NCI-H2029 (cell line): ENCODE measurements around the gene G6PC3.
A peak's percentile ranks its signal among the peaks of the same experiment; 100 is the strongest.
"Not testable (repeated sequence)": the region's sequence is repeated elsewhere in the genome, so short reads cannot be mapped to it uniquely, and the experiment has no call there.

Experiments
- DNase-seq: peaks from one replicate; lab custom pipeline; 2025; lab: John Stamatoyannopoulos, UW

The G6PC3 gene

DNA sequence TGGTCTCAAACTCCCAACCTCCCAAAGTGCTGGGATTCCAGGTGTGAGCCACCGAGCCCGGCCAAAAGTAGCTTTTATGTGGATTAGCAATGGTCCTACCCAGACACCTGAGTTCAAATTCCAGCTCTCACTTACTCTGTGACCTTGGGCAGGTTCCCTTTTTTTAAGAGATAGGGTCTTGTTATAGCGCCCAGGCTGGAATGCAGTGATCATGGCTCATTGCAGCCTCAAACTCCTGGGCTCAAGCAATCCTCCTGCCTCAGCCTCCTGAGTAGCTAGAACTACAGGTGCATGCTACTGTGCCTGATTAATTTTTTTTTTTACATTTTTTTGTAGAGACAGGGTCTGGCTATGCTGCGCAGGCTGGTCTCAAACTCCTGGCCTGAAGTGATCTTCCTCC lies 36.3 kb downstream of the G6PC3 start:
- no peak for DNase-seq

DNA sequence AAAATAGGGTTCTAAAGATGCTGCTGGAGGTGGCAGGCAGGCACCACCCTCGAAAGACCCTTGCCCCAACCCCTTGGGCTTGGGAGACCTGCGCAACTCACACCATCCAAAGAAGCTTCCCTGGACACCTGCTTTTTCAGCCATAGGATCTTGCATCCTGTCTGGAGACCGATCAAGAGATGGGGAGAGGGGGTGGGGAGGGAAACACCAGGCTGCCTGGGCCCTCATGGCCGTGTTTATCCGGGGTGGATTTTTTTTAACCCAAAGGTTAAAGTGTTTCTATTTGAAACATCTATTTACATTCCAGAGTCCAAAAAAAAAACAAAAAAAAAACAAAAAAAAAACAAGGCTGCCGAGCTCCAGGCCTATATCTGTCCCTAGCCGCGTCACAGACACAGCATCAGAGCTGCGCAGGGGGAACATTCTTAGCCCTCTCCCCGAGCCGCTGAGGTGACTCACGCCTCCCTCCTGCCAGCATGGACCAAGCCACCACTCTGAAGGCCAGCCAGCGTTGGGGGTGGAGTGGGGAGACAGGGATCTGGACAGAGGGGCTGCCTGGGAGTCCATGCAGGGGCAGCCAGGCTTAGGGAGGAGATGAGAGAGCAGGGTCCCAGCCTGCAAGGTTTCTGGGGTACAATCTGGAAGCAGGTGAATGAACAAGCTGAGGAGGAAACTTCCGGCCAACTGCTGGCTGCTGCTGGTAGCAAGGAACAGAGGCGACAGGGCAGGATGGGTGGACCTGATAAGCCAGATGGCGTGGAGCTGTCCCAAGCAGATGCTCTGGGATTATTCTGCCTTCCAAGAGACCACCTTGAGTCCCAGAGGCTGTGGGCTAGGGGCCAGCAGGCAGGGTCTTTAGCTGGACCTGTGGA lies 38.1 kb downstream of the G6PC3 start:
- DNase-seq, result no peak

DNA sequence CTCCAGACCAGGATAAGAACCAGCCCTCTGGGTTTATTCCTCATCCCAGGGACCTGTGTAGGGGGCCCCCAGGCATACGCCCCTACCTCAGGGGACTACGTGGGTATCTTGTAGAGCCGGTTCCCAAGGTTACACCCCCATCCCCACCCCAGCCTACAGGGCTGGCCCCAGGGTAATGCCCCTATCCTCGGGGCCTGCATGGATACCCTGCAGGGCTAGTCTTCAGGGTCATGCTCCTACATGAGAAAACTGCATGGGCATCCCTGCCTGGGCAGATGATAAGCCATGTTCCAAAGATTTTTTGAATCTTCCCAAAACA lies 38.7 kb downstream of the G6PC3 start:
- DNase-seq, result no peak

DNA sequence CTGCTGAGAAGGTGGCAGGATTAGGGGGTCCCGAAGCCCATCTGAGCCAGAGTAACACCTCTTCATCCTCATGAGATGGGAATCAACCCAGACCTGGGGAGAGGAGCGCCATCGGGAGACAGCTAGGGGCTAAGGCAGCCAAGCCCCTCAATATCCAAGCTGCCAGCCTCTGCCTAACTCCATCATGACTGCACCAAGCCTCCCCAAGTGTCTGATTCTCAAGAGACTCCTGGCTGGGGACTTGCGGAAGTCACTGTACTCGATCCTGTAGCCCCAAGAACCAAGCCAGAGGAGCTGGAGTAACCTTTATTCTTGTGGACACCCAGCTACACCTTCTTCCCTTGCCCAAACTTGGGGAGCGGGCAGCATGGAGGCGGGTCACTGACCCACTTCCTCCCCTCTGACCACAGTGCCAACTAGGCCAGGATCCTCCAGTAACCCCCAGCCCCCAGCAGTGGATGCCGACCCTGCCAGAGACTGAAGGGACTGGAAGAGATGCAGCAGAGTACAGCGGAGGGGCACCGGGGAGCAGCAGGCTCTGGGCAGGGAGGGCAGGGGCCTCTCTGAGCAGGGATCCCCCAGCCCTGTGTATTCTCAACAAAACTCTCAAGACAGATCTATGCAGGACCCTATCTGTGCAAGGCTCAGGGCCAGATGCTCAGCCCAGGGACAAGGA lies 39.6 kb downstream of the G6PC3 start:
- DNase-seq, result no peak

DNA sequence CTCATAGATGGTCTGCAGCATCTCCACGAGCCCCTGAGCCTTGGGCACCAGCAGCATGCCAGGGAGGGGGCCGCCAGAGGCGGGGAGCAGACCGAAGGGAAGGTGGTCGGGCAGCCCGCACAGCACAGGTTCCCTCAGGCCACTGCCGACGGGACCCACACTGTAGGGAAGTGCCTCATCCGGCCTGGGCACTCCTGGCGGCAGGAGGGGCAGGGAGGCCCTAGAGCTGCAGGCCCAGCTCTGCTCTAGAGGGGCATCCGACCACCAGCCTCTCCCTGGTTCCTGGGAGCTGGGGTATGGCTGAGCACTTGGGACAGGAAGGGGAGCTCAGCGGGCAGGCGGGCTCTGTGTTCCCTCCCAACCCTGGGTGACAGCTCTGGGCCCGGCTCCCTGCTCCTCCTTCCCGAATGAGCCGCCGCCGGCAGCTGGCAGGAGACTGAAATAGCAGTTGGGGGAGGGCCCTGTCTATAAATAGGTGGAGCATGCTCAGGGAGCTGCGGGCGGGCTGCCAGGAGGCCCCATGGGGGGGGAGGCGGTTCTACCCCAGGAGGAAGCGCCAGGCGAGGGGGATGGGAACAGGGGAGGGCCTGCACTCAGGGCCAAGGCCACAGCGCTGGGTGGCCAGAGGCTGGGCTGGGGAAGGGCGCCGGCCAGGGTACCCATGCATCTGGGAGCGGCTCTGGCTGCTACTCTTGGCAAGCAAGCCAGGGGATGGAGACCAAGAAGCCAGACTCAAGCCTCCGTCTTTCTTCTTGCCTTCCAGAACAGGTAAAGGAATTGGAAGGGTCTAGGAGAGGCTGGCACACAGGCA lies 40.5 kb downstream of the G6PC3 start:
- DNase-seq, result peak; percentile 88

DNA sequence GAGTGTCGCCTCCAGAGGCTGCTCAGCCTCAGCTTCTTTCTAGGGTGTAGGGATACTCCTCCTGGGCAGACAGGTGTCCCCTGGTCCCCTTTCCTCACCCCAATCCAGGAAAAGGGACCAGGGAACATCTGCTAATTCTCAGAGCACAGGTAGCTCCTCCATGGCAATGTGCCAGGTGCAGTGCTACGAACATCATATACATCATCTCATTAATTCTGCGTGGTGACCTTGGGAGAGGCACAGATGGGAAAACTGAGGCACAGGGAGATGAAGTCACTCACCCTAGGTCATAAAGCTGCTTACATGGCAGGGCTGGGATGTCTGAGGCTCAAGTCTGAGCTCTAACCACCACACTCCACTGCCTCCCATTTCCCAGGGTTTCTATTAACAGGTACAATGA lies 41.2 kb downstream of the G6PC3 start:
- DNase-seq, result no peak

DNA sequence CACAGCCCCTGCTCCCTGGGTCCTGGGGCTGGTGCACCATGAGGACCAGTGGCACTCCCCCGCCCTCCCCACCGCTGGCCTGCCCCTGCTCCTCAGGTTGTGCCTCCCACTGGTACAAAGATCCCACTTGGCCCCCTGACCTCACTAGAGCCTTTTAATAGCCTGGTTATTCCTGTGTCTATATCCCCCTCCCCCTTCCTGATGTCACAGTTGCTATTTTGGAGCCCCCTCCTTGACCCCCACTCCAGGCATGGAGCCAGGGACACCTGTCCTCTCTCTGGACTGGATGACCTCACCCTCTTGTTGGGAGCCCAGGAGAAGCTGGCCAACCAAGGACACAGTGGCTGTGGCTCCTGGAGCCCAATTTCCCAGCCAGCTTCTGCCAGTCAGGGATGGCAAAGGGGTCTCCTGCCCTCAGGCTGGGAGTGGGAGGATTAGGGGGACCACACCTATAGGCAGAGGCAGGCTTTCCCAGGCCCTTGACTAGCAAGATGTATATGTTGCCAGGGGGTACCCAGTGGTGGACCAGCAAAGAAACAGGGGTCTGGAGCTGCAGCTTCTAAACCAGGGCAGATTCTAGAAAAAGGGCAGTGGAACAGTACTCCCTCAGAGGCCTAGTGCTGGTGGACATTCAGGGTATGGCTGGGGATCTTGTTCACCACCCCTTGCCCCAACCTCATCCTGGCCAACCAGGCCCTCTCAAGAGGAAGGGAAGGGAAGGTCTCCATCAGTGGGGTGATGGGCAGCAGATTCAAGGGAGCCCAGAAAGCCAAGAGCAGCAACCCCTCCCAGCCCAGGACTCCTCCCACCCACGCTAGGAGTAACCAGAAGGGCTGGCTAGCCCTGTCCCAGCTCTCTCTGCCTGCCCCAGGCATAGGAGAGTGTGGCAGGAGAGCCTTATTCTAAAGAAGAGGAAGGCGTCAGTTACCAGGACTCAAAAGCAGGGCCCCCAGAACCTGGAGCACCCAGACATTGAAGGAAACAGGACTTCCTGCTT lies 42.0 kb downstream of the G6PC3 start:
- peak; percentile 24 for DNase-seq

DNA sequence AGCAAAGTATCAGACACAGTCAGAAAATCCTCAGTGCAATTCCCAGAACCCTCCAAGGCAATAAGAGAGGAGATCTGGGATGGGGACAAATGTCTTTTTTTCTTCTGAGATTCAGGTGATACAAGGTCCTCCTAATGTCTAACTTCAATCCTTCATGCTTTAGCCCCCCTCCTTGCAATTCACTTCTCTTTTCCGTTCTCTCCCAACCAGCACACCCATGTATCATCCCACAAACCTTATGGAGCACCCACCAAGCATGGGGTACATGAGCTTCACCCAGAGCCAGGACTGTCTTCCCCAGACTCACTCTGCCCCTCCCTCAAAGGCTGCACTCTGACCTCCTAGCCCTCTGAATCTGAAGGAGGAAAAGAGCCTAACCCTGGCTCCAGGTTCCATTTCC lies 42.8 kb downstream of the G6PC3 start:
- DNase-seq, result no peak

DNA sequence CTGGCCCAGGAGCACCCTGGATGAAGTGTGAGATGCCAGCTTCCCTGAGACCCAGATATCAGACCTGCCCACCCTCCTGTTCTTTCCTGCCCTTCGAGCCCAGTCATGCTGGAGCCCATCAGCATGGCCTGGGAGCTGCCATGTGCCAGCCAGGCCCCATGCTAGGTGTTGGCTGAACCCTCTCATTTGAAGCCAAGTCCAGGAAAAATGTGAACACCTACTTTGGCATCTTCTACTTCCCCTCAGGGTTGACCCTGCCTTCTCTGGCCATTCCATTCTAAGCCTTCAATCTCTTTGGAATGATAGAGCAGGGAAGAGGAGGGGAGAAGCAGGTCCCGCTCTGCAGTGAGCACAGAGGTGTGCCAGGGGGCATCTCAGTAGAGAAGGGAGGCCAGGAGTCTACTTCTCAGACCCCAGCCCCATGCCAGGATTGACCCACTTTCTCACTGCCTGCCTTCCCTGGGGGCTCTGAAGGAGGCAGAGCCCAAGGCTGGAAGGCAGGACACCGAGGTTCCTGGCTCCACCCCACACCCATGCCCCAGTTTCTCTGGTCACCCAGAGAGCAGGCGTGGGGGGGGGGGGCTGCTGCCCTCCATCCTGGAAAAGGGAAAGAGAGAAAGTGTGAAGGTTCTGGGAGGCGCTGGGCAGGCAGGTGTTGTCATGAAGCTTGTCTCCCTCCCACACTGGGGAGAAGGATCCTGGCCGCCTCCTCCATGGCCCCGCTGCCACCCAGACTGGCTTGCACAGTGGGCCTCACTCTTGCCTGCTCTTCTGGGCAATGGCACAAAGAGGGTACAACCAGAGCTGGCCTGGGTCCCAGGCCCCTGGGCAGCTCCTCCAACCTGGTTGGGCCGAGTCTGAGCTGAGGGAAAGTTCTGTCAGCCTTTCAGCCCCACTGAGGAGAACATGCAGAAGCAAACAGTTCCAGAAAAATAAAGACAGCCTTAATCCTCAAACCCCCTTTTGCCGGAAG lies 43.6 kb downstream of the G6PC3 start:
- DNase-seq, result no peak

DNA sequence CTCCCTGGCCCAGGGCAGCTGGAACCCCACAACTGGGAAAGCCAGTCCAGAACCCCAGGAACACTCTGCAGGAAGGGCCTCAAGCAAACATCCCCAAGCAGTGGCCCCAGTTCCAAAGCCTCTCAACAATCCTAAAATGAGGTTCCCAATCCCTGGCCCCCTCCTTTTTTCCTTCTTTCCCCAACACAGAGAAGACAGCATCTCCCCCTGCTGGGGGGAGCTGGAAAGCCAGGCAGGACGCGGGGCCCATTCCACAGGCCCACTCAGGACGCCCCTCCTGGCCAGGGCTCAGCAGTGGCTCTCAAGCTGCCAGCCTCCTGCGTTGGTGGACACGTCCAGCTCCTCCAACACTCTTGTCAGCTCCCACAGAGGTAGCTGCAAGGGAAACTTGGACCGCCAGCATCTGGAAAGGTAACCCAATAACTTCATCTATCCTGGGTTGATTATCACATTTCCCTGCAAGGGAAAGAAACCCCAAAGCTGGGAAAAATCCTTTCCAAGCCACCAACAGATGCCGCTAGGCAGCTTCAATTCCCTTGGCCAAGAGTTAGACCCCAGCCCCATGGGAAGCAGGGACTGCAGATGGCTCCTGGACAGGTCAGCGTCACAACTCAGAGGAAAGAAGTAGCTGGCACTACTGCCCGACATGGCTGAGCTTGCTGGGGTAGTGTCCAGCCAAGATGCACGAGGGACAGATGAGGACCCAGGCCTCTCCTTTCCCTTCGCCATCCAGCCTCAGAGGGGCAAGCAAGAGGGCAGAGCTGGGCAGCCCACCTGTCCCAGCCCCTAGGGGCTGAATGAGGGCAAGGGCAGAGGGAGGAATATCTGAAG lies 45.3 kb downstream of the G6PC3 start:
- DNase-seq, result no peak

DNA sequence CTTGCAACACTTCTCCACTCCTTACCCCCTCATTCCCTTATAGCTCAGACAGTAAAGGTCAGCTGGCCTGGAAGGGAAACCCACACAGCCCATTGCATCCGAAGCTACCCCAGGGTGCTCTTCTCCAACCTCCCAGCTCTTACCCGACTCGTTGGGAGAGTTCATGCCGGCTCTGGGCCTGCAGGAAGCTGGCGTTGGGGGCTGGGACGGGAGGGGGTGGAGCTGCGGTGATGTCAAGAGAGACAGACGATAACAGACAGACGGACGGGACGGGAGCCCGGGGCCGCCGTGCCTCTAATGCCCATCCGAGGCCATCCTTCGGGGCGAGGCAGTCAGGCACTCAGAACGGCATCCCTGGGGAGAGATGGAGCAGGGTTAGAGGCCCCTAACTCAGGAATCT lies 46.8 kb downstream of the G6PC3 start:
- no peak for DNase-seq

DNA sequence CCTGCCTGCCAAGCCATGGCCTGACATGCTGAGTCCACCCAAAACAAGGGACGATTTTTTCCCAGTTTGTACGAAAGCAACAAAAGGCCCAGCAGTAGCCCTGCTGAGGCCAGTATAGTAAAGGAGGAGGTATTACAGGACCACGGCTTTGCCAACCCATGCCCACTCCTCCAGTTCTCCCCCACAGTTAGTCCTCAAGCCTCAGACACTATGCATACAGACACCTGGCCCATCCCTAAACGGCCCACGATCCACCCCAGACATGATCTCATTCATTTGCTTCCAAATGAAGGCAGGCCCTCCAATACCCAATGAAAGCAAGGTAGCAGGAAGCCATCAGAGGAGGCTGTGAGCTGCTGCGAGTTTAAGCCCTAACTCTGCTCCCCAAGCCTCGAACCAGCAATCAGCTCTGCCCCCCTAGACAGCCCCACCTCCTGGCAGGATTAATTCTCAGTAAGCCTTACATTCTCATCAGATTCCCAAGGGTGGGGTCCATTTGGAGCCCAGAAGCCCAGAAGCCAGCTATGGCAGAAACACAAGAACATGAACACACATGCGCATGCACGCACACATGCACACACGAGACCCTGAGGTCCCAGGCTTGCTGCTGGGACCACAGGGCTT lies 48.0 kb downstream of the G6PC3 start:
- no peak for DNase-seq

DNA sequence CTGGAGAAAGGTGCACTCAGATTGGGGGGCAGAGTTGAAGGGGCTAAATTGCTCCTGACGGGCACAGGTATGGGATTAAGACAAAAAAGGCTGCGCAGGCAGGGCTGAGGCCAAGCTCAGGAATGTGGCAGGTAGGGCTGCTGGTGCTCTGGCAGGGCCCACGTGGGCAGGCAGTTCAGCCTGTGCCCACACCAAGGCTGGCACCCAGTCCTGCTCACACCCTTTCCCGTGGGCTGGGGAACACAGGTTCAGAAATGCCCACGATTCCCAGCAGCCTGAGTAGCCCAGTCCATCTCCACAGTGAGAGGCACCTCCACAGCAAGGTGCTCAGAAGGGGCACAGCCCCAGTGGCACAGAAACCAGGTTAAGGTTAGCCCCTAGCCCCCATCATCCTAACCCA lies 48.5 kb downstream of the G6PC3 start:
- no peak for DNase-seq

DNA sequence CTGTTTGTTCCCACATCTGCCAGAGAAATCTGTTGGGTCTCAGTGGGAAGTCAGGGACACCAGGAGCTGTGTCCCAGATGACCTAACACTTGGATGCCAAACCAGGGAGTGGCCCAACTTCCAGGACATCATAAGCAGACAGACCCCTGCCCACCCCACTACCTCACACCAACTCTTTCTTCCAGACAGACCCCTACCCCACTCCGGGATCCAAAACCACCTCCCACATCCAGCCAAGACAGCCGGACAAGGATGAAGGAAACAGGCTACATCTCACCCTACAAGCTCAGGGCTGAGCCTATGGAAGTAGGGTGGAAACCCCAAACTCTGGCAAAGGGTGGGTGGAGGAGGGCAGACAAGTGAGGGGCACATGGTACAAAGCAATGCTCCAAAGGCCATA lies 49.3 kb downstream of the G6PC3 start:
- no peak for DNase-seq

DNA sequence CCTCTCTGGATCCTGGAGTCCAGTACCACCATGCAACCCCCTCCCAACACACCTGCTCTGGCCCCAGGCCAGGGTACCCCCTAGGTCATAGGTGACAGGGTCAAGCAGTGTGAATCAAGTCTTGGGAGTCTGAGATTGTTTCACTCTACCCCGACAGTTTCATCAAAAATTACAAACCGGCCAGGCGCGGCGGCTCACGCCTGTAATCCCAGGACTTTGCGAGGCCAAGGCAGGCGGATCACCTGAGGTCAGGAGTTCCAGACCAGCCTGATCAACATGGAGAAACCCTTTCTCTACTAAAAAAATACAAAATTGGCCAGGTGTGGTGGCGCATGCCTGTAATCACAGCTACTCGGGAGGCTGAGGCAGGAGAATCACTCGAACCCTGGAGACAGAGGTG lies 49.7 kb downstream of the G6PC3 start:
- DNase-seq, result not testable (repeated sequence)

DNA sequence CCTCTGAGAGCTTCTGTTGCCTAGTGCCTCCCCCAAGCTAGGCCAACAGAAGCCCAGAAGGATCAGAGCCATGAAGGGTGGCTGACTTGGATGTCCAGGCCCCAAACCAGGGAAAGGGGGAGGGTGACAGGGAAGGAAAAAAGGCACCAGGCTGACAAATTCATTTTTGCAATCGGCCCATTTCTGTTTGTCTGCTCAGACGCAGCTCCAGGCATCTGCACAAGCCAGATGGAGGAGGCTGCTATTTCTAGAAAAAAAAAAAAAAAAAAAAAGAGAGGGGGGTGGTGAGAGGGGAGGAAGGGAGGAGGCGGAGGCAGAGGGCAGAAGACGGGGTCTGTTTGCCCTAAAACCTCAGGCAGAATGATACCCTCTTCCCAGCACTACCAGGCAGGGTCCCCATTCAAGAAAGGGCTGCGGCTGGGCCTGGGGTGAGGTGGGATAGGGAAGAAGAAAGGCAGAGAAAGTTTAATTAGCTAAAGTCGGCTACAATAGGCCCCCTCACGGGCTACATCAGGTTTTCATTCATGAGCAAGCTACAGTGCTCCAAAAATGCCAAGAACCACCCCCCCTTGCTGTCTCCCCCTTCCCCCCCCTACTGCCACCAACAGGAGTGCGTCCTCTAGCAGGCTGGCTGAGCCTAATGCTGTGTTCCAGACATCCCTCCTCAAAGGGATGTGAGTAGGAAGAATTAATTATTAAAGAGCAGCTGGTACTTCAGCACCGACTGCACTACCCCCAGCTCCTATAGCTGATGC lies 50.5 kb downstream of the G6PC3 start:
- no peak for DNase-seq

DNA sequence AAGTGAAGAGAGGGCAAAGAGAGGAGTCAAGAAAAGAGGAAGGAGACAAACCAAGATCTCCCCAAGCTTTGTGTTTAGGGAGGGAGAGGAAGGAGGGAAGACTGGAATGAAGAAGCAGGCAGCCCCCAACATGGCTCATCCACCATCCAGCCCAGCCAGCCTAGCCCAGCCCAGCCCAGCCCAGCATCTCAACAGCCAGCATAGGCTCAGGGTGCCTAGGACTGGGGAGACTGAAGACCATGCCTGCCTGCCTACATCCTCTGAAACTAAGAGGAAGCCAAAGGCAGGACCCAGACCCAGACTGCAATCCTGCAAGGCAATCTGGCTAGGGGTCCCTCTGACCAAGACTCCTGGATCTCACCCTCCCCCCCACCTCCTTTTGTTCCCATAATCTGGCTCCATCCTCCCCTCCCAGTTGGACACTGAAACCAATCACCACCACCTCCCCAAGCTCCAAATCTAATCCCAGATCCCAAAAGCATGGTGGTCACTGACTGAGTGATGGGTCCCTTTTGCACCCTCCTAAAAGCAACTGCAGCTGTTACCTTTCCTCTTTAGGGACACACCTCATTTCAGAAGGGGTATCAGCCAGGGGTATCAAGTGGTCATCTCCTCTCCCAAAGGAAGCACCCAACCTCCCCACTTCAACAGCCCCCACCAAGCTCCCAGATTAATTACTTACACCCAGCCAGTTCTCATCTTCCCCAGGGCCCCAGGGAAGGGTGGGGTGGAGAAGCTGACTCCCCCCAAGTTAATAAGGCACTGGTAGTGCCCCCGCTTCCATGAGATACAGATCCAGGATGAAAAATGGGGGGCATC lies 51.7 kb downstream of the G6PC3 start:
- DNase-seq, result no peak
